Suppressor macrophage treated with lipopolysaccharide for 4 hours (primary cell): ENCODE data around the gene ST6GAL2.

ENCODE experiments used
- DNase-seq: peaks from one replicate; pipeline ENCODE4 v3.0.0-alpha.2; 2020

The ST6GAL2 gene

GRCh38 chr2:106885971-106886915, at the start of gene ST6GAL2:
Gene ST6GAL2, minus strand, starts transcription at chr2:106886167. Its CDS starts 42,190 bp downstream, at chr2:106843977.
- DNase-seq = no peak

- DNase-seq = no peak
These were observed 46.7 kb upstream of the ST6GAL2 start for GRCh38 chr2:106932644-106933043.

GRCh38 chr2:106931717-106932335, 45.9 kb upstream of the ST6GAL2 start:
- no peak for DNase-seq

- DNase-seq = no peak
These were observed 35.5 kb upstream of the ST6GAL2 start for GRCh38 chr2:106921451-106921850.

- DNase-seq = no peak
These were observed 33.0 kb upstream of the ST6GAL2 start for GRCh38 chr2:106919012-106919411.

GRCh38 chr2:106904242-106904641, 18.3 kb upstream of the ST6GAL2 start:
- DNase-seq = no peak

GRCh38 chr2:106899786-106900530, 14.0 kb upstream of the ST6GAL2 start:
- DNase-seq = no peak

- no peak for DNase-seq
These were observed 8.6 kb upstream of the ST6GAL2 start for GRCh38 chr2:106894545-106894944.

GRCh38 chr2:106892048-106892447, 6.1 kb upstream of the ST6GAL2 start:
- no peak for DNase-seq

- DNase-seq = no peak
These were observed 4.6 kb upstream of the ST6GAL2 start for GRCh38 chr2:106890606-106891005.

GRCh38 chr2:106886916-106887758, 1.2 kb upstream of the ST6GAL2 start:
- DNase-seq = no peak

GRCh38 chr2:106885329-106885728, 638 bp downstream of the ST6GAL2 start:
- DNase-seq = no peak

- no peak for DNase-seq
These were observed 3.3 kb downstream of the ST6GAL2 start for GRCh38 chr2:106882673-106883072.

- DNase-seq = no peak
These were observed 7.8 kb downstream of the ST6GAL2 start for GRCh38 chr2:106878206-106878605.

- DNase-seq = no peak
These were observed 9.3 kb downstream of the ST6GAL2 start for GRCh38 chr2:106876699-106877098.

GRCh38 chr2:106869512-106870275, 16.3 kb downstream of the ST6GAL2 start:
- no peak for DNase-seq

GRCh38 chr2:106868275-106868674, 17.7 kb downstream of the ST6GAL2 start:
- DNase-seq = no peak

- DNase-seq = no peak
These were observed 18.6 kb downstream of the ST6GAL2 start for GRCh38 chr2:106867196-106867953.

GRCh38 chr2:106866641-106867040, 19.3 kb downstream of the ST6GAL2 start:
- no peak for DNase-seq

- no peak for DNase-seq
These were observed 21.9 kb downstream of the ST6GAL2 start for GRCh38 chr2:106864051-106864450.

GRCh38 chr2:106863387-106863786, 22.6 kb downstream of the ST6GAL2 start:
- no peak for DNase-seq
